LHCN-M2 (cell line): Measurements from ENCODE around the gene GUCY1A2. TPM values are rescaled to one million over a fixed set of nuclear protein-coding genes. Genes with fewer than 3 reads are reported as not detected.
A peak's percentile ranks its signal among the peaks of the same experiment; 100 is the strongest.

Source experiments
- DNase-seq: peaks from one replicate; pipeline ENCODE4 v3.0.0-alpha.2; 2012; ENCODE audit warnings: low read depth
- total RNA-seq: library from RNA; depleted of rRNA; stranded (reverse); fragments of >200 nt; gene quantifications from 2 replicates; pipeline ENCODE4 v1.2.3, GENCODE V29; 2014

Gene GUCY1A2
- total RNA-seq, 1 experiment from 2014 or later: not detected

DNA sequence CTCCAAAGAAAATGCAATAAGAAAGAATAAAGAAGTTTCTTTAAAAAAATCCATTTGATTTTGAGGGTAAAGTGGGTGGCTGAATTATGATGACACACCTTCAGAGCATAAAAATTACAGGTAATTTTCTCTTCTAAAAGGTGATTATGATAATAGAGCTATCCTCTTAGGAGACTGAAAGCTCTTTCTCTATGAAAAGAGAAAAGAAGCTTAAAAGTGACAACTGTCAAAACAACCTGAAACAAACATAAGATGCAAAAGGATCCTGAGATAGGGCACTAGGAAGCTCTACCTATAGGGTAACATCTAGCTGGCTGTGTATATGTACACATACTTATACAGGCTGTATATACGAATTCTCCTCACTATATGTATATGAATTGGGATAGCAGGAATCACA lies 270.2 kb downstream of the GUCY1A2 start:
- DNase-seq: no peak

DNA sequence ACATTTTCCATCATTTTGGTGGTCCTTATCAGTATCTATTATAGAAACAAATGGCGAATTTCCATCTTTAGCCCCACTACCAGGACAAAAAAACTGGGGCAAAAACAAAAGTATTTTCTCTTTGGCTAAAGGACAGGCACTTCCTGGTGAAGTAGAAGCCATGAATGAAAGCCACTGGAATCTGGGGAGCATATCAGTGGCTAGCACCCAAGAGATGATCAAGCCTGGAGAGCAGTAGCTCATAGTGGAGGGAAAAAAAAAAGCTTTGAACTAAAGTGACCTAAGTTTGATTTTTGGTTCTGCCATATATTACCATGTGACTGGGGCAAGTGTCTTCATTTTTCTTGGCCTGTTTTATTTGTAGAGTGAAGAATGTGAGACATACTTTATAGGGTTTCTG lies 272.3 kb downstream of the GUCY1A2 start:
- DNase-seq: no peak

DNA sequence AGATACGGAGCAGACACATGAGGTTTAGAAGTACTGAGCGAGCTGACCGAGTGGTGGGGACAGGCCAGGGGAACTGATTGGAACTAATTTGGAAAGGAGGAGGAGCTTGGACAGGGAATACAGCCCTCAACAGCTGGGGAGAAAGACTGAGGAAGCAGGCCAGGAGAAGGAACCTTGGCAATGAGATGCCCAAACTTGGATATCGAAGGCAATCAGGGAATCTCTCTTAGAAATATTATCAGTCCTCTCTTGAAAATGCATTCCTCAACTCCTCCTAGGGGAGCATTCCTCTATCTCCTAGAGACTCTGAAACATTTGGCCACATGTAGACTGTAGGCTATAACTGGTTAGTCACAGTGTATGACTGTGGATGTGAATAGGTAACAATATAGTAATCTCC lies 284.6 kb downstream of the GUCY1A2 start:
- DNase-seq: no peak

DNA sequence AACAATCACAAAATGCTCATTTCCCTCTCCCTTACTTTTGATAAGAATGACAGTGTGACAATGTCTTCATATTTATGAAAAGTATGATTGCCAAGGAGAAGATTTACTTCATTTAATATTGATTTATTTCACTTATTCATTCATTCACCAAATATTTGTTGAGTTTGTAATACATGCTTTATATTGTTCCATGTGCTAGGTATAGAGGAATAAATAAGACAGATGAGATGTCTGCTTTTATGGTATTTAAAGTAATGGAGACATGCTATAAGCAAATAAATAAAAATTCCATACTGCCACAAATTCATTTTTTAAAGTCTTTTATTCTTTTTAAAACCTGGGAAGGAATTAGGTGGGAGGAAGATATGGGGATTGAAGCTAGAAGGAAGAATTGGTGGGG lies 289.4 kb downstream of the GUCY1A2 start:
- DNase-seq: no peak

DNA sequence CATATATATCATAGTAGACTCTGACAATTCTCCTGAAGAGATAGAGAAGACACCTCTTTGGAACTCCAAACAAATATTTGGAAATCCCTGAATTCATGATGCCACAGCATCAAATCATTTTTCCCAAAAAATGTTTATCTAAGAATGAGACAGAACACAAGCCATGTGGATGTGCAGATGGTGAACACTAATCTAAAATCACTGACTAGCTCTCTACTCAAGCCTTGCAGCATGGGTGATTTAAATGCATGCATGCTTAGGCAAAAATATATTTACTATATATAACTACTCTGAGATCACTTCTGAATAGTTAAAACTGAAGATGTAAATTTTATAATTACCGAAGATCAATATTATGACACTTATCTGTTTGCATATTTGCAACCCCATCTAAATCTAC lies 289.9 kb downstream of the GUCY1A2 start:
- no peak for DNase-seq

DNA sequence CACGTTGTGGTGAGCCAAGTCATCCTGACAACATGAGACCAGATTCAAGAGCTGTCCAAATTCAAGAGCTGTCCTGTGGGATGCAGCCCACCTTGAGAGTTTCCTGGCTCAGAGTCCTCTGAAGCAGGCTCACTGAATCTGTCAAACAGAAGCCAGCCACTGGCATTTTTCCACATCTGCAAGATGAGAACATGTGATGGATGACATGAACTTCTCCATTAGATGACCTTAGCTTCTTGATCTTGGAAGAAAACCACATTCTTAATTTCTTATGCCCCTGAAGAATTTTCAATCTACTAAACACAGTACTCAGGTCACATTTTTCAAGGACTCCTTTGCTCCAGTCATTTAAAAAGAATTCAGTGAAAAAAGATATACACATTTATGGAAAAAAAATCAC lies 291.0 kb downstream of the GUCY1A2 start:
- no peak for DNase-seq

DNA sequence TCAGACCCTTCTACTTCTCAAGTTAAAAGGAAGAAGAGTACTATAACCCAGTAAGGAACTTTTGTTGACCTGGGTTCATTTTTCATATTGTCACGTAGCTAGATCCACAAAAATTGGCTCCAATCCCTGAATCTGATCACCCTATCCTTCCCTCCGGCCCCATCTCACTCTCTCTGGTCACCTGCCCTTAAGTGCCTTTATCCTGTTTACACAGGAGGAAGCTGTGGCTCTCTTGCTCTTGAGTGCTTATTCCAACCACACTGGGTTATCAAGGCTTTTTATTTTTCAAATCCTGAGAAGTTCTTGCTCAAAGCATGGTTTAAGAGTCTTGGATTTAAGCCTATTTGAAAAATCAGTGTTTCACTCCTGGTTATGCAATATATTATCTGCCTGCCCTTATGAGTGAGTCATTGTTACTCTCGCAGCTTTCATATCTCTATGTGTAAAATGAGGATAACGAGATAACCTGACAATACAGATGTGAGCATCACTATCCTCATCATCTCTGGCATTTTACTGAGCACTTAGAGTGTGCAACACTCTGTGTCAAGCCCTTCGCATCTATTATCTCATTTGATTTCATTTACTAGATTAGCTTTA lies 293.9 kb downstream of the GUCY1A2 start:
- no peak for DNase-seq

DNA sequence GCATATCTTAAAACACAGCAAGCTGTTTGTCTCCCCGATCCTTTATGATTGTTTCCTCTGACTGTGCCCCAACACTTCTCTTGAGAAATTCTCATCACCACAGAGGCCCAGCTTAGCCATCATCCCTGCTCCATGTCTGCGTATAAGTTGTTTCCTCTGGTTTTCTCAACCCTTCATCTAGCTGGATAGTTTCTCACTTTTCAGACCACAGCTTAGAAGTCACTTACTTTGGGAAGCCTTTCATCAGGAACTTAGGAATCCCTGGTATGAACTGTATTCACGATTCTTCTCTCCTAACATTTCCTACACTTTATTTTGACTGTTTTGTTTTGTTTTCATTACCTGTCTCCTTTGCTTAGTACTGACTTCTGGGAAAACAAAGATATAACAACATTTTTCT lies 295.2 kb downstream of the GUCY1A2 start:
- DNase-seq: no peak

DNA sequence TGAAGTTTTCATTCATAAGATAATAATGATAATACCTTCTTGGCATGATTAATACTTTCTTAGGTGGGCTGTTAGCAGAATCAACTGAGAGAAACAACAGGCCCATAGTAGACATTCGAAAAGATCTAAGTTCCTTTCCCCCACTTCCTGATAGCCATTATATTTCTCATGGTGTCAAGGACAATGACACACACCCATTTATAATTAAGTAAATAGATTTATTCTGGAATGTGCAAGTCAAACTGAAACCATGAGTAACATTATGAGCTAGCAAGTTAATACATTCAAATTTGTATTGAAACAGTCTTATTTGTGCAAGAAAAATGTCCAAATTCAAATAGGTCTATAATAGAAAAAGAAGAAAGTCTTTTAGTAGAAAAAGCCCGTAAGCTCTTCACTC lies 301.1 kb downstream of the GUCY1A2 start:
- DNase-seq: no peak

DNA sequence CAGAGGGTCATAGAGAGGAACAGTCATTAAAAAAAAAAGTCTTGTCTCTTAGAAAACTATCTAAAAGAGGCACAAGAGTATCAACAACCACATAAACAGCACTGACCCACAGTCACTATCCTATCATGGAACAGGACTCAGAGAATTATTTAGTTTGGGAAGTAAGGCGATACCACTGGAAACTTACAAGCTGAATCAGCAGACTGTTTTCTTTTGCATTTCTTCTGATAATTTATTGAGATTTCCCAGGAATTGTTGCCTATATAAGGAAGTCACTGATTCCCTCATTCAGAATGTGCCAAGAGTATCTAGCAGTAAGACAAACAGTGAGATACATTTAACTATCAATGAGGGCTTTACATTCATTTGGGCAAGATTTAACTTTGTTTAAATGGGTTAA lies 304.1 kb downstream of the GUCY1A2 start:
- DNase-seq: no peak

DNA sequence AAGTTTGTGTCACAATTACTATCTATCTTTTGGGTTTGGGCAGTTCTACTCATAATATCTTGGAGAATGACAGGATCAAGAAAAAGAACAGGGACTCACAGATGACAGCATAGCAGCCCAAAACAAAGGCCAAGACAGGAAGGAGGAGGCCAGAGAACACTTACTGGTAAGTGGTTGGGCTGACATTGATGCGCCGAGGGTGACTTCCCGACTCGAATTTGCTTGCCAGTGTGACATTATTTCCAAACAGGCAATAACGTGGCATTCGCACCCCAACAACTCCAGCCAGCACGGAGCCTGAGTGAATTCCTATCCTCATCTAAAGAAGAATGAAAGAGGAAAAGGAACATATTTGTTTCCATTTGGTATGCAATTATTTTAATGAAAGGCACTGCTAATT lies 309.9 kb downstream of the GUCY1A2 start:
- no peak for DNase-seq

DNA sequence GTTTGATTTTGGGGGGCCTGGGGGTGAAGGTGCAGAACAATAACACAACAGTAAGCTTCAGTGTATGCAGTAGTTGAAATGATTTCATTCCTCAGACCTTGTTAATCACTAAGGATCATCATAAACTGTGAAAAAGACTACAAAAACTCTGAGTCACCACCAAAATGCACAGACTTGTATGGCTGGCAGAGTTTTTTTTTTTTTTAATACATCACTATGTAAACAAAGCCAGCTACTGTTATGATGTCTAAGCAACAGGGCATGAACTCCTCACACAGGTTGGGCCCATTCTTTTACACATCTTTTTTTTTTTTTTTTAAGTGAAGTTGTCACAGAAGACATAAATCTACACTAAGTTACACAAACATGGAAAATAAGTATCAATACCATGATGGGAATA lies 311.9 kb downstream of the GUCY1A2 start:
- DNase-seq: peak; percentile 21

DNA sequence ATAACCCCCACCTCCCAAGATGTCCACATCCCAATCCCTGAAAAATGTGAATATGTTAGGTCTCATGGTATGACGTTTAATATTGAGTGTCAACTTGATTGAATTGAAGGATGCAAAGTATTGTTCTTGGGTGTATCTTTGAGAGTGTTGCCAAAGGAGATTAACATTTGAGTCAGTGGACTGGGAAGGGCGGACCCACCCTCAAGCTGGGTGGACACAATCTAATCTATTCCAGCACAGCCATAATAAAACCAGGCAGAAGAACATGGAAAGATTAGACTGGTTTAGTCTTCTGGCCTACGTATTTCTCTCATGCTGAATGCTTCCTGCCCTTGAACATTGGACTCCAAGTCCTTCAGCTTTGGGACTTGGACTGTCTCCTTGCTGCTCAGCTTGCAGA lies 315.5 kb downstream of the GUCY1A2 start:
- no peak for DNase-seq

DNA sequence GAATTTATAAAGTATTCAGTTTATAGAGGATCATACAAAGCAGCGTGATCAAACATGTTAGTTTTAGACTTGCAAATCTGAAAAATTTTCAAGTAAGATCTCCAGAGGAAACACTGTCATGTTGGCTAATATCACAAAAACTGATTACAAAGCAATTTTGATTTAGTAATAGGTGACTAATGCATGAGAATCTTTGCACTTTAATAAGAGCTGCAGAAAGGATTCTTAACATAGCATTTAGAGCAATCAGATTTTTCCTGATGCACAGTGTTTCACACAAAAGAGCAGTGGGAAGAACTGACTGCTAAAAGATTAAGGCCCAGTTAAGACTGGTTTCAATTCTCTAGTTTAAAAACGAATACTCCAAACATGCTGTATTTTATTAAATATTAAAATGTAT lies 321.2 kb downstream of the GUCY1A2 start:
- DNase-seq: peak; percentile 5

DNA sequence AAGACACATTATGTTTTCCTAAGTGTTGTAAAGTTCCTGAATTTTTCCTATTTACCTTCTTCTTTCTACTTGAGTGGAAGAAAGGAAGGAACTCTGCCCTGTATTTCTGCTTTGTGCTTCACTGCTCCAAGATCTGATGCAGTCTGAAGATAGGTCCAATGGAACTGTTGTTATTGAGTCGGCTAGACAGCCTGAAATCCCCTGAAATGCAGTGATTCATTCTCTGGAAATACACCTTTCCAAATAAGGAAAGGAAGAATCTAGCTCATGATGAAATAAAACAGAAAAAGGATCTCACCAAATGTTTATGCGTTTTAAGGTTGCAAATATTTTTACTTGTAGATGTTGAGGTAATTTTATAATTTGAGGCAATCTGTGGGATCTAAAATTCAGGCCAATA lies 322.8 kb downstream of the GUCY1A2 start:
- peak; percentile 0 for DNase-seq

DNA sequence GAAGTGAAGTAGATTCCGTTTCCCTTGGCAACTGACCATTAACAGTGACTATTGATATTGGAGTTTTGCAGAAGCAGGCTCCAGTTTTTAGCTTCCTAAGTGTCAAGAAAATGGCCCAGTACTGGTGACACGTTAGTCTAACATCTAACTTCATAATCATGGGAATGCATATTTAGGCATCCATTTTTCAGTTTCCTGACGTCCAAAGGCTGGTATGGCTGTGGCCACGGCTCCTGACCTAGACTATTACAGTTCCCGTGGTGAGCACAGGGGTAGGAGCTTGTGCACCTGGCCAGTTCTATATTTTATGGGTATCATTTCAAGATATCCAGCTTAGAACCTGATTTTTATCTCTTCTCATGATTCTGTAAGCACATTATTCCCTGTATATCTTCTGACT lies 323.8 kb downstream of the GUCY1A2 start:
- no peak for DNase-seq

DNA sequence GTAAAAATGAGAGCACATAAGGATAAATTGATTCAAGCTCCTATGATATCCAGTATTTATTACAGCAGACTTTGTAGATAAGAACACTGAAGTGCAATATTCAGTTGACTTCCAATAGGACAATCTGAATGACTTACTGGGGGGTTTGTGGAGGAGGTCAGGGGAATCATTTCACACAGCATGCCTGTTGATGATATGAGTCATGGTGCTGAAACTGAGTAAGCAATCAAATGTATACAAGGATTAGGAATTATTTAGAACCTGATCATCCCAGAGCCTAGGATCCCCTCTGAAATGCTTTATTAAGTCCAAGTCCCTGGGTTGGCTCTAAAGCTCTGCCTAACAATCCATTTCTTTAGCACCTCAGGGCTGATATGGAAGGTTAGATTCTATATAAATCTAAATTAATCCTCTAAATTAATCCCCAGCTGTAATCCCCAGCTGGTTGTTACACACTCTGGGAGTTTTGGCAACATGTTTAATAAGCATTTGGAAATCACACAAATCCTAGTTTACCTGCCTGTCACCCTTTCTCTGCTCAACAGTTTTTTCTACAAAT lies 326.4 kb downstream of the GUCY1A2 start:
- no peak for DNase-seq

DNA sequence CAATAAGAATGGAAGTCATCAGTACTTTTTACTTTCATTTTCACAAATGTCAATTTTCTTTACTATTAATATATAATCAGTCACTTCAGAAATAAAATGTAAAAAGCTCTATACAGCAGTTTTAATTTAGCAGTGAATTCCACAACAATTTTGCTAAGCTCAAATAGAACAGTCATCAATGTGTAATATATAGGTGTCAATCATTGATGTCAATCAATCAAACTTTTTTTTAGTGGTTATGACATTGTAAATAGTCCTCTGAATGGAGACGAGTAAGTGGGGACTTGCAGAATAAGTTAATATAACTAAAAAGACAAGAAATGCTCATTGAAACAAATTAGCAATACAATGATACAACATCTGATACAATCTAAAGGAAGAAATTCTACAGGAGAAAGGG lies 327.4 kb downstream of the GUCY1A2 start:
- no peak for DNase-seq

DNA sequence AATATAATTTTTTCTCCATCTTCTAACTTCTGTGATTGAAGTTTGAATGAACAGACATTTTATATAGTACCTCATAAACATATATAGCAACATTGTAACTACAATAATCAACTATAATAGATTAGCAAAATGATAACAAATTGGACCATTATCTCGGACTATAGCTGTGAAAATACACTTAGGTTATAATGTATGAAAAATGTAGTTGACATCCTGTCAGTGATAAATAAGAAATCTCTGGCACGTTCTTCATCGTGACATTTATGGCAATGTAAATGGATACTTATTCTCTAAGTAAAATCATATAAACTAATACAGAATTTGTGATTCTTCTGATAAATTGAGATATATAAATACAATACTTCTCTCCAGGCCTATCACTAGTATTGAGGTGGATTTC lies 333.3 kb downstream of the GUCY1A2 start:
- no peak for DNase-seq

DNA sequence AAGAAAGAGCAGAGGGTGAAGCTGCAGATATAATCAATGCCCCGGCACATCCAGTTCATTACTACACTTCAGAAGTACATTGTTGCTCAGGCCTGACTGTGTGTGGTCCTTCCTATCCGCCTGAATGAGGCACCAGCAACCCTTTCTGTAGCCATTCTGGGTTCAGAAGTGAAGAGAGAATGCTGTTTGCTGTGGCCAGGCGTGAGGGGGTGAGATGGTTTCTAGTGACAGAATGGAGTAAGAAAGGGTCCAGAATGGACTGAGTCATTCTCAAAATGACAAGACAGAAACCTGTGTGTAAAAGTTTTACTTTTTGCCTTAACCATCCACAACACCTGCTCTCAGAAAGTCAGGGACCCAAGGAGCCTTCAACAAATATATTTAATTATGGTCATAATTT lies 334.8 kb downstream of the GUCY1A2 start:
- no peak for DNase-seq

DNA sequence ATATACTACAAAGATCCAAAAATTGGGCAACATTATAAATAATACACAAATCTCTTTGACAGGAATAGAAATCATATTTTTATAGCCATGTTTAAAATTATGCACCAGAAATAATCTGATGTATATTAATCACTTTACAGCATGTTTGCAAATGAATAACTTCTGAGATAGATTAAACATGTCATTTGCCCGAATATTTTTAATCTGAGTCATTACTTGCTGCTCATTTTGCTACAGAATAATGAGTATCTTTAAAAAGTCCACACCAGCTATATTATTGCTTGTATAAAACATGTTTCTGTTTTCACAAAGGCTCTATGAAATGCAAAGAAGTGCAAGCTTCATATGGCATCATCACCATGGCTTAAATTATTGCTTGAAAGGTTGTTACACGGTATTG lies 336.8 kb downstream of the GUCY1A2 start:
- DNase-seq: no peak

DNA sequence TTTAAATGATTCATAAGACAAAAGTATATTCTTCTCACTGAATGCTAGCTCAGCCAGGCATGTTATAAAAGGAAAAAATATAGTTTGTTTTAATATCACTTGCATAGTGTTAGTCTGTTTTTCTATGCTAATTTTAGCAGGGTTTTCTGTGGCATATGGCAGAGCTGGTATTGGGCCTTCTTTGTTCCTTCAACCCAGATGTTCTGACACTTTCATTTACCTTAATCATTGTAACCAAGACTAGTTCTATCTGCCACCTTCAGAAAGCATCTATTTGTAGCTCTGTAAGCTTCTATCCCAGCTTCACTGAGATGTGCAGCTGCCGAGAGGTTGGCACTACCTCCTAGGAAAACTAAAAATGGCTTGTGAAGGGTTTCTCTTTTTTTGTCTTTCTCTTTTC lies 338.7 kb downstream of the GUCY1A2 start:
- no peak for DNase-seq

DNA sequence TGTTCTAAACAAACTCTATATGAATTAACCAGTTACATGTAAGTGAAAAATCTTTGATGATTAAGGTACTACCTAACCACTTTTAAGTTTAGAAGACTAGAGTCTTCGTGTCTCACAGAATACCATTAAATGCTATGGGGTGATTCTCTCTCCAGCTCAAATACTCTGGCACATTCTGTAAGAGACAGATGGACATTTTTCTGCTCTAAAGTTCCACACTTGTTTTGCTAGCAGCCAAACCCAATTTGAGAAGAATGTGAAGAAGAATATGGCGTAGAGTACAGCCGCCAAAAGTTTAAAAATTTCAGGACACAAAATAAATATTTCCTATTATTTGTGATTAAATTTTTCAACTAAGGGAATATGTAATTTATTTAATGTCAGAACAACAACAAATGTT lies 339.1 kb downstream of the GUCY1A2 start:
- DNase-seq: no peak

DNA sequence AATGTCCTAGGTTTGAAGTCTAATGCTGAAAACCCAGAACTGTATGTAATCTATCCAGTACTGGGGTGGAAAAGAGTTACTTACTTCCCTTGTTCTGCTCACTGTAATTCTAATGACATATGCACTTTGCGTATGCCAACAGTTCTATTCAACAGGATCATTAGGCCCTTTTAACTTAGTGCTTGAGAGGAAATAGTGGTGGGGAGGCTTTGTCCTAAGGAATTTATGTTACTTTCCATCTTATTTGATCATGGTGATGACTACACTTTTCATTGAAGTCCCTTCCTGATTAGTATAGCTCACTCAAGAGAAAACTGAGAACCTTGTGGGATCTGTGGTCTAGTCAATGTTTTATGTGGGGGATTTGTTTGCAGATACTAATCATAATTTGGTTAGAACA lies 348.2 kb downstream of the GUCY1A2 start:
- DNase-seq: peak; percentile 4
